HepG2 (cell line): ENCODE measurements around the gene PRPSAP1. TPM values are rescaled to one million over a fixed set of nuclear protein-coding genes. Genes with fewer than 3 reads are reported as not detected.
A peak's percentile ranks its signal among the peaks of the same experiment; 100 is the strongest.

Experiments used
- ARID3A ChIP-seq: IDR thresholded peaks from 2 replicates; pipeline ENCODE4 v1.6.1; 2012; ENCODE audit warnings: low read depth, low read length, improper control_type of control experiment
- ATRX ChIP-seq: sonication (generic); formaldehyde crosslinking; IDR thresholded peaks from 2 replicates; pipeline ENCODE4 v1.4.0; 2020; ENCODE audit warnings: missing genetic modification reagents, borderline replicate concordance
- DR1 ChIP-seq: sonication (generic); formaldehyde crosslinking; IDR thresholded peaks from 2 replicates; pipeline ENCODE4 v1.8.0; 2021; ENCODE audit warnings: mild to moderate bottlenecking, missing genetic modification reagents, inconsistent platforms
- PHF8 ChIP-seq: sonication (generic); formaldehyde crosslinking; IDR thresholded peaks from 2 replicates; pipeline ENCODE4 v1.5.0; 2020; ENCODE audit warnings: missing genetic modification reagents
- PLRG1 ChIP-seq: fragments of 450-650 bp; conservative IDR thresholded peaks from 2 replicates; pipeline ENCODE4 v1.6.1; 2016
- REST ChIP-seq, 2 experiments: IDR thresholded peaks; 2 replicates each; pipeline ENCODE4 v1.6.1; 2011 to 2012; ENCODE audit warnings: low read length in 2 of 2, borderline replicate concordance in 1 of 2, low read depth in 1 of 2, mild to moderate bottlenecking in 1 of 2, moderate library complexity in 1 of 2
- RFX3 ChIP-seq: IDR thresholded peaks from 2 replicates; pipeline ENCODE4 v1.6.1; 2016; ENCODE audit warnings: missing biosample characterization, missing genetic modification reagents
- SUZ12 ChIP-seq: fragments of 150-350 bp; IDR thresholded peaks from 2 replicates; pipeline ENCODE4 v1.6.1; 2014; ENCODE audit warnings: low read depth, low read length
- TOPORS ChIP-seq: sonication (generic); formaldehyde crosslinking; IDR thresholded peaks from 2 replicates; pipeline ENCODE4 v1.8.0; 2023; ENCODE audit warnings: mild to moderate bottlenecking, missing genetic modification reagents
- UBTF ChIP-seq: sonication (generic); formaldehyde crosslinking; IDR thresholded peaks from 2 replicates; pipeline ENCODE4 v1.4.0; 2020; ENCODE audit warnings: mild to moderate bottlenecking, missing genetic modification reagents
- ZNF281 ChIP-seq: sonication (generic); formaldehyde crosslinking; IDR thresholded peaks from 2 replicates; pipeline ENCODE4 v1.4.0; 2020; ENCODE audit warnings: missing genetic modification reagents, borderline replicate concordance
- ZNF569 ChIP-seq: sonication (generic); formaldehyde crosslinking; IDR thresholded peaks from 2 replicates; pipeline ENCODE4 v1.5.0; 2020; ENCODE audit warnings: mild to moderate bottlenecking, missing genetic modification reagents, moderate library complexity, borderline replicate concordance
- ZZZ3 ChIP-seq: sonication (generic); formaldehyde crosslinking; IDR thresholded peaks from 2 replicates; pipeline ENCODE4 v1.4.0; 2020; ENCODE audit warnings: missing genetic modification reagents, mild to moderate bottlenecking, borderline replicate concordance
- polyA plus RNA-seq, 8 experiments: library from polyadenylated mRNA; depleted of rRNA in 3 of 8; stranded (reverse) in 7 of 8; unstranded in 1 of 8; fragments of >200 nt; fragmentation: Illumina TruSeq in 4 of 8; extraction: Trizol in 4 of 8; gene quantifications; 2 replicates each; pipeline versions ENCODE4 v1.2.1 to v1.2.3, GENCODE V29; 2011 to 2016; ENCODE audit warnings: low read depth in 4 of 8, missing spikeins in 1 of 8, mixed read lengths in 1 of 8; ENCODE audit not compliant: insufficient read depth in 1 of 8
- total RNA-seq, 5 experiments: library from RNA; depleted of rRNA; stranded (reverse); fragments of >200 nt; fragmentation: Illumina TruSeq; extraction: Trizol; gene quantifications; 2 replicates each; pipeline ENCODE4 v1.2.3, GENCODE V29; 2016; ENCODE audit warnings: low read depth in 1 of 5
- TF ChIP-seq, protein P1 (sequence below): IDR thresholded peaks from 2 replicates; pipeline ENCODE4 v1.6.1; 2012; ENCODE audit warnings: low read length, improper control_type of control experiment

PRPSAP1 gene
- total and polyA plus RNA-seq, 2 of the 13 experiments (the other 11 are each of a cell fraction or from before 2014, with no cell fraction given) = 91.1 to 314 TPM

DNA sequence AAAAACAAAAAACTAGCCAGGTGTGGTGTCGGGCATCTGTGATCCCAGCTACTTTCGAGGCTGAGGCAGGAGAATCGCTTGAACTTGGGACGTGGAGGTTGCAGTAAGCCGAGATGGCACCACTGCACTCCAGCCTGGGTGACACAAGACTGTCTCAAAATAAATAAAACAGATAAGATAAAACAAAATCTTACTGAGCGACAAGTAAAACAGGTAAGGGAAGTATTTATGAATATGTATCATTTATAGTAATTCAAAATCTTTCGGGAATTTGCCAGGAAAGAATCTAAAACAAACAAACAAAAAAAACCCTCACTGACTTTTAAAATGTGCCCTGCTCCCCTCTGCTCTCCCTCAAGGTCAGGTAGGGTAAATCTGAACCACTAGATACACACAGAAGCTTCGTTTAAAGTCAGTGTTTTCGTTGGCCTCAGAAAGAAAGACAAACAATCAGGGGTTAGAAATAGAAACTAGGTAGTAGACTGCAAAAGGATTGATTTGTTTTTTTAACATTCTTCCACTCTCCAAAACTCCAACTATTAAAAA lies 2.1 kb downstream of the PRPSAP1 start (continued):
- TF ChIP-seq ZZZ3 (CRISPR knock-in tag) (no peak), ARID3A (no peak), ATRX (CRISPR knock-in tag) (no peak), UBTF (CRISPR knock-in tag) (no peak), REST (IDR thresholded peaks at IDR 0.05; ENCODE audit: borderline replicate concordance in 1 of 2, low read depth in 1 of 2, low read length in 2 of 2) (no peak), ZNF281 (CRISPR knock-in tag) (peak; percentile 34; the same call in 1 of the 2 replicates), PLRG1 (no peak), SUZ12 (no peak), DR1 (CRISPR knock-in tag) (no peak), ZNF569 (no peak), PHF8 (CRISPR knock-in tag) (no peak), RFX3 (CRISPR knock-in tag) (no peak), TOPORS (no peak)
- TF ChIP-seq, protein P1, sequence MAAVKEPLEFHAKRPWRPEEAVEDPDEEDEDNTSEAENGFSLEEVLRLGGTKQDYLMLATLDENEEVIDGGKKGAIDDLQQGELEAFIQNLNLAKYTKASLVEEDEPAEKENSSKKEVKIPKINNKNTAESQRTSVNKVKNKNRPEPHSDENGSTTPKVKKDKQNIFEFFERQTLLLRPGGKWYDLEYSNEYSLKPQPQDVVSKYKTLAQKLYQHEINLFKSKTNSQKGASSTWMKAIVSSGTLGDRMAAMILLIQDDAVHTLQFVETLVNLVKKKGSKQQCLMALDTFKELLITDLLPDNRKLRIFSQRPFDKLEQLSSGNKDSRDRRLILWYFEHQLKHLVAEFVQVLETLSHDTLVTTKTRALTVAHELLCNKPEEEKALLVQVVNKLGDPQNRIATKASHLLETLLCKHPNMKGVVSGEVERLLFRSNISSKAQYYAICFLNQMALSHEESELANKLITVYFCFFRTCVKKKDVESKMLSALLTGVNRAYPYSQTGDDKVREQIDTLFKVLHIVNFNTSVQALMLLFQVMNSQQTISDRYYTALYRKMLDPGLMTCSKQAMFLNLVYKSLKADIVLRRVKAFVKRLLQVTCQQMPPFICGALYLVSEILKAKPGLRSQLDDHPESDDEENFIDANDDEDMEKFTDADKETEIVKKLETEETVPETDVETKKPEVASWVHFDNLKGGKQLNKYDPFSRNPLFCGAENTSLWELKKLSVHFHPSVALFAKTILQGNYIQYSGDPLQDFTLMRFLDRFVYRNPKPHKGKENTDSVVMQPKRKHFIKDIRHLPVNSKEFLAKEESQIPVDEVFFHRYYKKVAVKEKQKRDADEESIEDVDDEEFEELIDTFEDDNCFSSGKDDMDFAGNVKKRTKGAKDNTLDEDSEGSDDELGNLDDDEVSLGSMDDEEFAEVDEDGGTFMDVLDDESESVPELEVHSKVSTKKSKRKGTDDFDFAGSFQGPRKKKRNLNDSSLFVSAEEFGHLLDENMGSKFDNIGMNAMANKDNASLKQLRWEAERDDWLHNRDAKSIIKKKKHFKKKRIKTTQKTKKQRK = no peak
